Activated CD4-positive, alpha-beta memory T cell treated with anti-CD3 and anti-CD28 coated beads, Interleukin-2, amount 10 ng/mL, durations not matched to agents 7 days and 5 days (primary cell): ENCODE measurements around the gene PPP4R1. TPM values are rescaled to one million over a fixed set of nuclear protein-coding genes. Genes with fewer than 3 reads are reported as not detected.

ENCODE experiments used
- total RNA-seq, 2 experiments: library from RNA; stranded (reverse); gene quantifications; one replicate each; pipeline ENCODE4 v1.2.3, GENCODE V29; 2021

PPP4R1 gene
- total RNA-seq, 2 experiments from 2014 or later, result 54.0 to 59.7 TPM

Other genes with a start within 250 kb of the PPP4R1 start
- gene RALBP1, start 139.0 kb downstream of the PPP4R1 start, total RNA-seq, result 10 to 100 TPM; 56.4 to 56.7 TPM
- gene RAB31, start 93.7 kb upstream of the PPP4R1 start, total RNA-seq, result 1 to 10 TPM; 3.5 to 4.9 TPM